Islet precursor cell (in vitro differentiated cells): ENCODE measurements around the gene PHACTR3.

ENCODE experiments used
- DNase-seq: peaks from one replicate; pipeline ENCODE4 v3.0.0-alpha.2; 2018

PHACTR3 gene

GRCh38 chr20:59820204-59821041 lies 216.1 kb downstream of the PHACTR3 start:
- peak; percentile 29 for DNase-seq

GRCh38 chr20:59821201-59821600 lies 216.9 kb downstream of the PHACTR3 start:
- DNase-seq = peak; percentile 29

GRCh38 chr20:59821788-59822187 lies 217.4 kb downstream of the PHACTR3 start:
- peak; percentile 15 for DNase-seq

GRCh38 chr20:59822291-59823029 lies 218.1 kb downstream of the PHACTR3 start:
- DNase-seq = peak; percentile 23

- DNase-seq = peak; percentile 12
These were observed 218.7 kb downstream of the PHACTR3 start for GRCh38 chr20:59823030-59823423.

- peak; percentile 21 for DNase-seq
These were observed 219.3 kb downstream of the PHACTR3 start for GRCh38 chr20:59823491-59824259.

GRCh38 chr20:59824711-59825562 lies 220.6 kb downstream of the PHACTR3 start:
- peak; percentile 42 for DNase-seq

- peak; percentile 26 for DNase-seq
These were observed 221.2 kb downstream of the PHACTR3 start for GRCh38 chr20:59825563-59825920.

GRCh38 chr20:59825944-59826759 lies 221.8 kb downstream of the PHACTR3 start:
- DNase-seq = peak; percentile 49

- peak; percentile 51 for DNase-seq
These were observed 223.1 kb downstream of the PHACTR3 start for GRCh38 chr20:59827138-59828056.

GRCh38 chr20:59828125-59829053 lies 224.0 kb downstream of the PHACTR3 start:
- no peak for DNase-seq

- peak; percentile 57 for DNase-seq
These were observed 224.9 kb downstream of the PHACTR3 start for GRCh38 chr20:59829054-59829785.

- peak; percentile 33 for DNase-seq
These were observed 225.7 kb downstream of the PHACTR3 start for GRCh38 chr20:59829786-59830664.

- DNase-seq = no peak
These were observed 226.3 kb downstream of the PHACTR3 start for GRCh38 chr20:59830665-59831023.

- DNase-seq = peak; percentile 74
These were observed 226.9 kb downstream of the PHACTR3 start for GRCh38 chr20:59831024-59831915.

- peak; percentile 51 for DNase-seq
These were observed 227.6 kb downstream of the PHACTR3 start for GRCh38 chr20:59831916-59832270.
